Panc1 (cell line): ENCODE measurements around the gene LPIN2. TPM values are rescaled to one million over a fixed set of nuclear protein-coding genes. Genes with fewer than 3 reads are reported as not detected.

ENCODE experiments used
- ATAC-seq: fragments of 200-7000 bp; cut with Tn5 transposase; 2 replicates; pipeline ENCODE4 v1.9.1; 2020; ENCODE audit warnings: mild to moderate bottlenecking, moderate library complexity
- BruUV-seq: library from RNA; stranded (reverse); fragments of 400-500 nt; replicated peaks from 2 replicates; lab custom pipeline; 2021; lab: Mats Ljungman, UMichigan
- CTCF ChIA-PET: fragments of 300-600 bp; sonication (Branson Sonifier 250); formaldehyde crosslinking; loops from one replicate; lab custom pipeline; 2022; ENCODE audit warnings: antibody characterized with exemption; lab: Charles Lee
- POLR2A ChIA-PET: fragments of 300-600 bp; sonication (Branson Sonifier 250); formaldehyde crosslinking; loops from one replicate; lab custom pipeline; 2022; ENCODE audit warnings: antibody characterized with exemption; lab: Charles Lee
- DNase-seq: peaks from one replicate; pipeline ENCODE4 v3.0.0-alpha.2; 2010; ENCODE audit warnings: low read depth, low spot score
- H3K27ac ChIP-seq: 2 replicates; pipeline ENCODE4 v1.5.1; 2011; ENCODE audit warnings: mild to moderate bottlenecking, low read length, inconsistent platforms
- H3K27me3 ChIP-seq: fragments of 200-500 bp; sonication (Bioruptor generic); 2 replicates; pipeline ENCODE4 v1.6.0; 2014; ENCODE audit warnings: low read length, inconsistent platforms; ENCODE audit not compliant: control insufficient read depth, insufficient read depth
- H3K36me3 ChIP-seq: fragments of 200-500 bp; sonication (Bioruptor generic); 2 replicates; pipeline ENCODE4 v1.5.1; 2014; ENCODE audit warnings: inconsistent platforms, mild to moderate bottlenecking, low read length, moderate library complexity; ENCODE audit not compliant: control insufficient read depth, insufficient read depth
- H3K4me1 ChIP-seq: 2 replicates; pipeline ENCODE4 v1.5.1; 2011; ENCODE audit warnings: inconsistent platforms, mild to moderate bottlenecking, low read length, moderate library complexity; ENCODE audit not compliant: control insufficient read depth, insufficient read depth
- H3K4me3 ChIP-seq, 2 experiments: 2 replicates each; pipeline ENCODE4 v1.5.1; 2011 to 2012; ENCODE audit warnings: low read depth in 2 of 2, low read length in 2 of 2, mild to moderate bottlenecking in 2 of 2, inconsistent platforms in 1 of 2, moderate library complexity in 1 of 2
- H3K9me3 ChIP-seq: fragments of 200-500 bp; sonication (Bioruptor generic); 2 replicates; pipeline ENCODE4 v1.5.1; 2014; ENCODE audit warnings: low read depth, mild to moderate bottlenecking, inconsistent platforms, low read length, moderate library complexity; ENCODE audit not compliant: control insufficient read depth, insufficient read depth
- POLR2AphosphoS5 ChIP-seq: IDR thresholded peaks from 2 replicates; pipeline ENCODE4 v1.6.1; 2012; ENCODE audit warnings: mild to moderate bottlenecking, low read depth, low read length, moderate library complexity
- REST ChIP-seq, 2 experiments: IDR thresholded peaks; 2 replicates each; pipeline ENCODE4 v1.6.1; 2011 to 2012; ENCODE audit warnings: low read depth in 2 of 2, control low read depth in 1 of 2, low read length in 1 of 2, mild to moderate bottlenecking in 1 of 2, moderate library complexity in 1 of 2; ENCODE audit not compliant: insufficient read depth in 1 of 2
- SIN3A ChIP-seq: IDR thresholded peaks from 2 replicates; pipeline ENCODE4 v1.6.1; 2012; ENCODE audit warnings: low read depth, mild to moderate bottlenecking, low read length, moderate library complexity, borderline replicate concordance; ENCODE audit not compliant: insufficient read depth
- TCF7L2 ChIP-seq: IDR thresholded peaks from 2 replicates; pipeline ENCODE4 v1.6.1; 2011; ENCODE audit warnings: mild to moderate bottlenecking, low read depth, low read length, inconsistent platforms
- in situ Hi-C: cut with HindIII; loops from 2 replicates; pipeline ENCODE4 v1.10.0; 2016; ENCODE audit warnings: low sequenced_read_pairs, low pct_unique_long_range_greater_than_20kb
- intact Hi-C: fragments of 100-400 bp; cut with micrococcal nuclease; formaldehyde crosslinking; loops from one replicate; pipeline ENCODE4 v1.10.0; 2022; ENCODE audit not compliant: unreplicated experiment
- total RNA-seq: library from RNA; stranded (reverse); gene quantifications from one replicate; pipeline ENCODE4 v1.2.1, GENCODE V29; 2021; ENCODE audit not compliant: unreplicated experiment
- TF ChIP-seq, protein P1 (sequence below): fragments of 450-650 bp; IDR thresholded peaks from 2 replicates; pipeline ENCODE4 v1.5.1; 2017; ENCODE audit warnings: mild to moderate bottlenecking

LPIN2 gene
- total RNA-seq, 1 experiment from 2014 or later: 38.3 TPM

GRCh38 chr18:3035635-3036034 lies 22.7 kb upstream of the LPIN2 start:
- Histone ChIP-seq H3K36me3 (no peaks in the 10 kb centered on the region), H3K9me3 (no peaks in the 10 kb centered on the region), H3K27ac (no peak overlapping the region), H3K27me3 (no peaks in the 10 kb centered on the region), H3K4me3 (no peak overlapping the region), H3K4me1 (peaks cover 5% of the 10 kb centered on the region; the same call in 1 of the 2 replicates)
- ChIA-PET POLR2A (interaction anchor here (0.6 kb wide), 1 partner anchor 103 kb away, joined by 3 read pairs; no protein-coding TSS in a partner anchor), CTCF (no interaction called here)
- no peak for DNase-seq
- no peak for ATAC-seq
- no TSS peak for BruUV-seq
- intact Hi-C loops (no loop called here), in situ Hi-C loops (no loop called here)
- no peak for TF ChIP-seq TCF7L2
- no peak for TF ChIP-seq POLR2AphosphoS5
- TF ChIP-seq, protein P1, sequence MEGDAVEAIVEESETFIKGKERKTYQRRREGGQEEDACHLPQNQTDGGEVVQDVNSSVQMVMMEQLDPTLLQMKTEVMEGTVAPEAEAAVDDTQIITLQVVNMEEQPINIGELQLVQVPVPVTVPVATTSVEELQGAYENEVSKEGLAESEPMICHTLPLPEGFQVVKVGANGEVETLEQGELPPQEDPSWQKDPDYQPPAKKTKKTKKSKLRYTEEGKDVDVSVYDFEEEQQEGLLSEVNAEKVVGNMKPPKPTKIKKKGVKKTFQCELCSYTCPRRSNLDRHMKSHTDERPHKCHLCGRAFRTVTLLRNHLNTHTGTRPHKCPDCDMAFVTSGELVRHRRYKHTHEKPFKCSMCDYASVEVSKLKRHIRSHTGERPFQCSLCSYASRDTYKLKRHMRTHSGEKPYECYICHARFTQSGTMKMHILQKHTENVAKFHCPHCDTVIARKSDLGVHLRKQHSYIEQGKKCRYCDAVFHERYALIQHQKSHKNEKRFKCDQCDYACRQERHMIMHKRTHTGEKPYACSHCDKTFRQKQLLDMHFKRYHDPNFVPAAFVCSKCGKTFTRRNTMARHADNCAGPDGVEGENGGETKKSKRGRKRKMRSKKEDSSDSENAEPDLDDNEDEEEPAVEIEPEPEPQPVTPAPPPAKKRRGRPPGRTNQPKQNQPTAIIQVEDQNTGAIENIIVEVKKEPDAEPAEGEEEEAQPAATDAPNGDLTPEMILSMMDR: no peak

GRCh38 chr18:3032721-3033120 lies 19.8 kb upstream of the LPIN2 start:
- CTCF ChIA-PET: no interaction called here
- Histone ChIP-seq H3K27me3 (no peaks in the 10 kb centered on the region), H3K4me1 (peaks cover 14% of the 10 kb centered on the region), H3K27ac (no peak overlapping the region), H3K36me3 (no peaks in the 10 kb centered on the region), H3K9me3 (no peaks in the 10 kb centered on the region), H3K4me3 (no peak overlapping the region)
- intact Hi-C loops: no loop called here
- in situ Hi-C loops: no loop called here
- ATAC-seq (no peak), DNase-seq (no peak)
- POLR2A ChIA-PET: interaction anchor here (0.7 kb wide), 1 partner anchor 65 kb away, joined by 6 read pairs; no protein-coding TSS in a partner anchor
- TF ChIP-seq SIN3A (no peak), POLR2AphosphoS5 (no peak), REST (IDR thresholded peaks at IDR 0.05; ENCODE audit: insufficient read depth in 1 of 2, low read depth in 2 of 2, low read length in 1 of 2) (no peak), TCF7L2 (no peak)
- TF ChIP-seq, protein P1: no peak
- BruUV-seq: no TSS peak
